Measurements from ENCODE around the gene CD99.

- TF ChIP-seq CTCF (conservative IDR thresholded peaks at IDR 0.05; ENCODE audit: low read depth, low read length) (no peak), EZH2 (IDR thresholded peaks at IDR 0.05; ENCODE audit: borderline replicate concordance, low read depth, low read length, poor library complexity, severe bottlenecking) (no peak)
Measured at GRCh38 chrX:2673611-2674010, 17.5 kb upstream of the CD99 start.
